Mammary epithelial cell (primary cell): ENCODE measurements around the gene NUDT6.

Experiments used
- CTCF ChIP-seq, 2 donors: IDR thresholded peaks in 1 of 2; conservative IDR thresholded peaks in 1 of 2; 2 replicates each; pipeline ENCODE4 v1.5.1; 2011 to 2012; ENCODE audit warnings: inconsistent platforms in 2 of 2, low read length in 2 of 2, mild to moderate bottlenecking in 2 of 2, control low read depth in 1 of 2, low read depth in 1 of 2; ENCODE audit not compliant: insufficient read depth in 1 of 2; ENCODE audit errors: extremely low read depth in 1 of 2
- EZH2 ChIP-seq: IDR thresholded peaks from 2 replicates; pipeline ENCODE4 v1.6.1; 2012; ENCODE audit warnings: low read length, inconsistent platforms, borderline replicate concordance

- TF ChIP-seq EZH2 (no peak), CTCF (conservative IDR thresholded peaks at IDR 0.05 in 1 of 2, IDR thresholded peaks at IDR 0.05 in 1 of 2; ENCODE audit: extremely low read depth in 1 of 2, insufficient read depth in 1 of 2, low read depth in 1 of 2, low read length in 2 of 2) (no peak)
These were observed 44.8 kb upstream of the NUDT6 start for GRCh38 chr4:122967231-122967630.
